Left renal cortex interstitium (tissue), 4 donors: ENCODE results near the gene MED28. TPM values are rescaled to one million over a fixed set of nuclear protein-coding genes. Genes with fewer than 3 reads are reported as not detected.
"Not testable (repeated sequence)": the region's sequence is repeated elsewhere in the genome, so short reads cannot be mapped to it uniquely, and the experiment has no call there.

Experiments used
- DNase-seq, 4 donors: peaks; one replicate each; pipeline ENCODE4 v3.0.0-alpha.2; 2013; ENCODE audit warnings: low read depth in 4 of 4, low spot score in 2 of 4, missing footprints in 1 of 4
- polyA plus RNA-seq, 4 donors: library from polyadenylated mRNA; unstranded; fragments of 120-200 nt; gene quantifications; one replicate each; pipeline ENCODE4 v1.2.1, GENCODE V29; 2013; ENCODE audit not compliant: insufficient read length in 4 of 4

The MED28 gene
- 10 to 100 TPM; 60.0 to 71.3 (median 69.1) TPM for polyA plus RNA-seq

DNA sequence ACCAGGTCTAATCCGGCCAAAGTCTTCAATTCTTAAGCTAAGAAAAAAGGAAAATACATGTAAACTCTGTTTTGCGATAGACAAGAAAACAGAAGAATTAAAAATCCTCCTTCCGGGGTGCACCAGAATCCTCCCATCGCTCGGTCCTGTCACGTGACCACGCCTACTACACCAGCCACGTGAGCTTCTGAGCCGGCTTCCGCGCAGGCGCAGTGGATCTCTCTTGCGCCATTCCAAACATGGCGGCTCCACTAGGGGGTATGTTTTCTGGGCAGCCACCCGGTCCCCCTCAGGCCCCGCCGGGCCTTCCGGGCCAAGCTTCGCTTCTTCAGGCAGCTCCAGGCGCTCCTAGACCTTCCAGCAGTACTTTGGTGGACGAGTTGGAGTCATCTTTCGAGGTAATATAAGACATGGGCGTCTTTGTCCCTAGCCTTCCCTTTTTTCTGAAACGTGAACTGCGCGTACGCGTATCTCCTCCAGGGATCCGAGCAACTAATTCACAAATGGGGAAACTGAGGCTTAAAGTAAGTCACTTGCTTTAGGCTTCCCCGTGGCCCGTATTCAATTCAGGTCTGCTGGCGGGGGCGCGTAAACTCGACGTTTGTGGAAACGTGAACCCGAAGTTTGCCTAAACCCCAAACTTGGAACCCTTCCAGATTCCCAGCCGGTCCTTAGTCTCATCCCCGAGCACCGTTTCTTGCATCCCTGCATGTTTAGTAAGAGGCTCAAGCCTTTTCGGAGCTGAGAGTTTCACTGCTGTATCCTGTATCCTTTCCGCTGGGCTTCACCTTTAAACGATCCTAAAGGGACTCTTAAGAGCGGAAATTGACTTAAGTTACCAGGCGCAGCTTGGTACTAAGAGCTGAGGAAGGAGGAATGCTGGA lies at the start of gene MED28:
Gene MED28, plus strand, starts transcription at position 226 of the 884 bp plus-strand sequence. Its CDS starts 14 bp downstream, at position 240.
- DNase-seq = peak; percentile 83 to 94 (median 89)

GRCh38 chr4:17565846-17566245 lies 48.6 kb upstream of the MED28 start:
- DNase-seq = no peak

- no peak for DNase-seq
Observed at GRCh38 chr4:17567271-17567670, 47.2 kb upstream of the MED28 start.

GRCh38 chr4:17574206-17574605 lies 40.2 kb upstream of the MED28 start:
- DNase-seq = no peak

GRCh38 chr4:17575177-17575576 lies 39.3 kb upstream of the MED28 start:
- DNase-seq = not testable (repeated sequence)

- DNase-seq = peak; percentile 85 to 96 (median 94)
Observed at GRCh38 chr4:17576932-17577664, 37.3 kb upstream of the MED28 start, which contains the start of gene LAP3. LAP3 (plus strand) TSS chr4:17577198; CDS start chr4:17577466, 268 bp downstream.

DNA sequence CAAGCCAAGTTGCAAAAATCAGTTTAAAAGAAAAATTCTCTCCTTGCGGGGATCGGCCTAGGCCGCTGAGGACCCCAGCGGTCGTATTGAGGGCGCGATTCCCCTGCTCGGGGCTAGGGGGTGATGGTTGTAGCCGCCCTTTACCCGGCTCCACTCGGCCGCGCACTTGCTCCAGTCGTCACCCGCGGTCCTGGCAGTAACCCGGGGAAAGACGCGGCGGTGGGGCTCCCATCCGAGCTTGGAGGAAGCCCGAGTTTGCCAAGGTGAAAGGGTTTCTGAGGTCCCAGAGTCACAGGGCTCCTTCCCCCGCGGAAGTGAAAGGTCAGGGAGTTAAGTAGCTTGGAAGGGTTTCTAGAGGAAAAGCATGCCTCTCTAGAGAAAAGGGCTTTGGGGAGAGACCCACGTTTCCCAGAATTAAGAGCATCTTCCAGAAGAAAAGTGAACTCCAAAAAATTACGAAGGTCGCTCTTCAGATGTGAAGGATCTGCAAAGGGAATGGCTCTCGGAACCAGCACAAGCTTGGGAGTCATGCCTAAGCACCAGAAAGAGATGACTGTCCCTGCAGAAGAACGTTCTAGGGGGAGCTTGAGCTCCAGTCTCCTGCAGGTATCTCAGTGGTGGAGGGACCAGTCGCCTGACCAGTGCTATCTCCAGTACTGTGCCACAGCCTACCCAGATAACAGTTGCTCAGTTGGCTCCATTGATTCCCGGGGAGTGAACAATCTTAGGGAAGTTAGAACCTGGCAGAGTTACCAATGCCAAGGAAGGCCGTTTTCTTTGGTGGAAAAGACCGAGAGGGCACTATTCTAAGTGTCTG lies 36.6 kb upstream of the MED28 start:
- peak in 1 of 4 donors; percentile 29 for DNase-seq

DNA sequence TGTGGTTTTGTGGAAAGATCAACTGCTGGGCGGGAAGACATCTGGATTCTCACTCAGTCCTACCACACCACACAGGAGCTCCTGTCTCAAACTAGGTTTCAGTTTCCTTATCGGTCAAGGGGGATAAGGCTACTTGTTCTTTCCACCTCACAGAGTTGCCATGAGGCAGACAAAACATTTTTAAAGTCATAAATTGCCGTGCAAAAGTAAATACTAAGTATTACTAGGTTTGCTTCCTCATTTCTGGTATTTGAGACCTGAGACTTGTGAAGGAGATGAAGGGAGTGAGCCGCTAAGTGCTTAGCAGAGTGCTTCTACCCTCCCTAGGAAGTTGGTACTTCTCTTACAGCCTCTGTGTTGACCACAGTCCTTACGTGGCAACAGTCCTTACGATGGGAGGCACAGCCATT lies 36.0 kb upstream of the MED28 start:
- DNase-seq = no peak

DNA sequence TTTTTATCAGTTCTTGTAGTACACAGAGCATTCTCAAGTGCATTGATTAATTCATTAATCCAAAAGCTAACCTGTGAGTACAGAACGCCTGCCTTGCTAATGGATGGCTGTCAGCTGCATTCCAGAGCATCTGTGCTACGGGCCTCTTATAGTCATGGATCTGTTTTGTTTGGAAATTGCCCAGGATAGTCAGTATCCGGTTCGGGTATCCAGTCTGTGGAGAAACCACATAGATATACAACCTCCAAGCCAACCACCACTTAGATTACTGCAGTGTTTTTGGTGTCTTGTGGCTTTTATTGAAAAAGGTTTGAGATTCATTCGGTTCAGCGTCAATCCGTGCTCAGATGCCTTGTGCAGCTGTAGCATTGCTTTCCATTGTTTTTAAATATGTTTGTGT lies 33.5 kb upstream of the MED28 start:
- no peak for DNase-seq

GRCh38 chr4:17583276-17583675 lies 31.2 kb upstream of the MED28 start:
- no peak for DNase-seq

DNA sequence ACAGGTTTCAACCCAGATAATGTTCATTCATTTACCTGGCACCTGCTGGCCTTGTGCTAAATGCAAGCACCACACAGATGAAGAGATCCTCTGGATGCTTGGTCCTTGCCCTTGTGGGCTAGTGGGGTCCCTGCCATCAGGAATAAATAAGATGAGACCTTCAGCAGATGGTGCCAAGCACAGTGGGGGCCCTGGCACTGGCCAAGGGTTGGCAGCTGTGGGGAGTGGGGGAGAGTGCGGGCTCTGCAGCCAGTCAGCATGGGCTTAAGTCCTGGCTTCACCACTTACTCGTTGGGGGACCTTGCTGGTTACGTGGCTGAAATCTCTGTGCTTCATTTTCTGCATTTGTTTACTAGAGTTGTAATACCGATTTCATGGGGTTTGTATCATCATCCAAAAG lies 30.5 kb upstream of the MED28 start:
- DNase-seq = no peak

DNA sequence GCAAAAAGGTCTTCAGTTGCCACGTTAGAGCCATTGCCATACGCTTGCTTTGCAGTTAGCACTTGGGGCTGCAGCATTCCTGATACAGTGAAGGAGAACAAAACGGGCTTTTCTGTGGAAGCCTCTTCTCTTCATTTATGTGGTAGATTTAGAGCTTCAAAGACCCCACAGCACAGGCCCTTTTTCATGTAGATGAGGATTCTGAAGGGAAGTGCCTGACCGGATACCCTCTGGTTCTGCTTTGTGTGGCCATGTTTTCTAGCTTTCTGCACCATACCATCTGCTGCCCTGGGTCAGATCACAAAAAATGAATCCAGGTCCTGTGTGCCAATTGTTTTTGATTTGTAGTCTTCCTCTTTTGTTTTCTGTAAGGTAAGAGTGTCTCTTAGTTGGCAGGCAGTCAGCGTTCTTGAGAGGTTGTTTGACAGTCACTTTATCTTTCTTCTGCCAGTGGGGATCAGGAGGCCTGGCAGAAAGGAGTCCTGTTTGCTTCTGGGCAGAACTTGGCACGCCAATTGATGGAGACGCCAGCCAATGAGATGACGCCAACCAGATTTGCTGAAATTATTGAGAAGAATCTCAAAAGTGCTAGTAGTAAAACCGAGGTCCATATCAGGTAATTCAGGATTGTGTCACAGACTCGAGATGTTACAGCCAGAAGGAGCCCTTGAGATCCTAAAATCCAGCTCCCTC lies 29.8 kb upstream of the MED28 start:
- no peak for DNase-seq

DNA sequence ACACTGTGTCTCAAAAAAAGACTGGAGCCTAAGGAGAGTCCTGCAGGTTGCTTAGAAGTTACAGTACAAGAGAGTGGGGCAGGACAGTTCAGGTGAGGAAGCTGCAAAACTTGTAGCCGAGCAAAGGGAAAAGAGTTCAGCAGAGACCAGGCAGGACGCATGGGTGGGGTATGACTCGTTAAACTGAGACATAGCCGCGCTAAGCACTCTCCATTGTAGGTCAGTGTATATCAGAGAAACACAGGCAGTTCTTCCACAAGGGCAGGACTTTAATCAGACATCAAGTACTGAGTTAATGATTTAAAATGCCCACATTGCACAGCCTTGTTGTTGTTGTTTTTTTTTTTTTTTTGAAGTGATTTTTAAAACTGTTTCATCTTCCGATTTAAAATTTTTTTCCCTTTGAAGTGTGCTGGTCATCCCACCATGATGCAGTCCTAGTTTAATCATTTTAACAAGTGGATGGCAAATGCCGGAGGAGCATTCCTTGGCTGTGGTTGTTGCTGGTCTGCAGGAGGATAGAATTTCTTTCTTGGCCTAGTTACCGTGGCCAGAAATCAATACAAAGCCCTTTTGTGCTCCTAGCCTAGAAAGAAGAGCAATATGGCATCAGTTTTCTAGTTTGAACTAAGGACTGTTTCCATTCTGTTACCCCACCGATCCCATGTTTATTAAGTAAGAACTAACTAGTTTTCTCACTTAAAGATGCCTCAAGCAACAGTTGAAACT lies 27.2 kb upstream of the MED28 start:
- no peak for DNase-seq

DNA sequence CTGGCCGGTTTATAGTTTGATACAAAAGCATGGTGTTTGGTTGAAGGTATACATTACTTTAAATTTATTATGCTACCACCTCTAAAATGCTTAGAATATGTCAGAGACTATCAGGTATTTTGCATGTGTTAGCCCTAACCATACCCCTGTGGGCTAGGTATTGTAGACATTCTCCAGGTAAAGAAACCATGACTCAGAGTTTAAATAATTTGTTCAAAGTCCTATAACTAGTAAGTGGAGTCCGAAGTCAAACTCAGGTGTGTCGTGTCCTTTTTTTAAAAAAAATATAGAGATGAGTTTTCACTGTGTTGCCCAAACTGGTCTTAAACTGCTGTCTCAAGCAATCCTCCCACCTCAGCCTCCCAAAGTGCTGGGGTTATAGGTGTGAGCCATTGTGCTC lies 25.1 kb upstream of the MED28 start:
- DNase-seq = no peak

- no peak for DNase-seq
Observed at GRCh38 chr4:17595471-17596005, 18.9 kb upstream of the MED28 start.

- no peak for DNase-seq
Observed at GRCh38 chr4:17597517-17597916, 16.9 kb upstream of the MED28 start.

GRCh38 chr4:17599826-17600225 lies 14.6 kb upstream of the MED28 start:
- no peak for DNase-seq

GRCh38 chr4:17605236-17605635 lies 9.2 kb upstream of the MED28 start:
- DNase-seq = no peak

GRCh38 chr4:17613761-17614415 lies 553 bp upstream of the MED28 start:
- DNase-seq = no peak
